BJ (cell line): ENCODE data around the gene RASSF4. TPM values are rescaled to one million over a fixed set of nuclear protein-coding genes. Genes with fewer than 3 reads are reported as not detected.

Experiments
- CTCF ChIA-PET: fragments of 350-600 bp; formaldehyde crosslinking; extraction: SDS; loops from one replicate; lab custom pipeline; 2021; ENCODE audit warnings: antibody characterized with exemption, inconsistent platforms; lab: Yijun Ruan, JAX
- POLR2A ChIA-PET: fragments of 300-600 bp; sonication (Branson Sonifier 250); formaldehyde crosslinking; extraction: SDS; loops from one replicate; lab custom pipeline; 2021; ENCODE audit warnings: antibody characterized with exemption; lab: Charles Lee
- DNase-seq: peaks from one replicate; pipeline ENCODE4 v3.0.0-alpha.2; 2011; ENCODE audit warnings: low read depth
- H3K27me3 ChIP-seq: 2 replicates; pipeline ENCODE4 v1.6.0; 2011; ENCODE audit warnings: low read length; ENCODE audit not compliant: control insufficient read depth, insufficient read depth
- H3K36me3 ChIP-seq: 2 replicates; pipeline ENCODE4 v1.5.1; 2011; ENCODE audit warnings: low read length; ENCODE audit not compliant: control insufficient read depth, insufficient read depth
- H3K4me3 ChIP-seq: 2 replicates; pipeline ENCODE4 v1.5.1; 2011; ENCODE audit warnings: low read depth, mild to moderate bottlenecking, control low read depth, low read length
- CTCF ChIP-seq: IDR thresholded peaks from 2 replicates; pipeline ENCODE4 v1.5.1; 2011; ENCODE audit warnings: low read depth, mild to moderate bottlenecking, control low read depth, inconsistent platforms, low read length, moderate library complexity; ENCODE audit not compliant: insufficient read depth
- polyA plus RNA-seq: library from polyadenylated mRNA; depleted of rRNA; stranded (reverse); fragments of >200 nt; gene quantifications from 2 replicates; pipeline ENCODE4 v1.2.3, GENCODE V29; 2011

RASSF4 gene
- polyA plus RNA-seq, 1 experiment = 3.9 TPM

GRCh38 chr10:45001381-45002148 lies 42.0 kb downstream of the RASSF4 start:
- Histone ChIP-seq H3K27me3 (no peaks in the 10 kb centered on the region), H3K36me3 (no peaks in the 10 kb centered on the region), H3K4me3 (peak overlapping the region; percentile 52)
- DNase-seq = no peak
- POLR2A ChIA-PET = no interaction called here
- TF ChIP-seq CTCF = peak; percentile 42; the same call in 1 of the 2 replicates
- CTCF ChIA-PET = interaction anchor here (0.8 to 1.6 kb wide), 4 partner anchors 20 to 57 kb away, joined by 3 to 4 read pairs (median 3); partner anchors contain the start of gene DEPP1

- ChIA-PET POLR2A (no interaction called here), CTCF (interaction anchor here (2.0 kb wide), 1 partner anchor 71 kb away, joined by 12 read pairs; no protein-coding TSS in a partner anchor)
Measured at GRCh38 chr10:45003432-45004000, 43.9 kb downstream of the RASSF4 start.

GRCh38 chr10:45004661-45005060 lies 45.1 kb downstream of the RASSF4 start:
- no peak for DNase-seq
- no peaks in the 10 kb centered on the region for H3K36me3 ChIP-seq
- ChIA-PET POLR2A (no interaction called here), CTCF (interaction anchor here (2.0 kb wide), 1 partner anchor 72 kb away, joined by 12 read pairs; no protein-coding TSS in a partner anchor)
- TF ChIP-seq CTCF = no peak
- no peak overlapping the region for H3K4me3 ChIP-seq
- H3K27me3 ChIP-seq = no peaks in the 10 kb centered on the region

More at GRCh38 chr10:45003432-45004000, 43.9 kb downstream of the RASSF4 start:
- no peak overlapping the region for H3K4me3 ChIP-seq
- no peak for TF ChIP-seq CTCF
- no peak for DNase-seq
- H3K36me3 ChIP-seq = no peaks in the 10 kb centered on the region
- no peaks in the 10 kb centered on the region for H3K27me3 ChIP-seq

DNA sequence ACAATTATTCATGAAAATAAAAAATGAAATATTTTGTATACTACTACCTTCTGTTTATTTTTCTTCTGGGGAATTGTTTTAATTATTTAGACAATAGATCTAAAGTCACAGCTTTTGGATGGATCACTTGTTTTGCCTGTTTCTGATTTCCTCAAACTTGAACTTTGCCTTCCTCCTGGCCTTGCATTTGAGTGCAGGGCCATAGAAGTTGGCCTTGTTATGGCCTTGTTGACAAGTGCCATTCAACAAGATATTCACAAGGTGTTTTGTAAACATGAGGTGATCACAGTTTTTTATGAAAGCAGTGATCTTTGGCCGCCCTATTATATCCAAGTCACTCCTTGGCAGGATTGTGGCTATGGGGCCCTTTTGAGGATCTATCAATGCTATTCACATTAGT lies 45.7 kb downstream of the RASSF4 start:
- CTCF ChIA-PET = interaction anchor here (1.0 to 1.2 kb wide), 2 partner anchors 29 to 56 kb away, joined by 3 read pairs; no protein-coding TSS in a partner anchor
- H3K4me3 ChIP-seq = no peak overlapping the region
- TF ChIP-seq CTCF = no peak
- H3K36me3 ChIP-seq = no peaks in the 10 kb centered on the region
- no peak for DNase-seq
- POLR2A ChIA-PET = no interaction called here
- no peaks in the 10 kb centered on the region for H3K27me3 ChIP-seq
